Testis (tissue), 2 donors: ENCODE results near the gene SLC16A8.

Experiments
- CTCF ChIP-seq, 3 experiments: fragments of 450-650 bp in 2 of 3; fragments of 200-600 bp in 1 of 3; sonication (generic) in 1 of 3; IDR thresholded peaks; one replicate each; pipeline ENCODE4 v1.5.1; 2016 to 2019; ENCODE audit warnings: antibody characterized with exemption in 3 of 3, mild to moderate bottlenecking in 2 of 3, moderate library complexity in 1 of 3
- POLR2A ChIP-seq: fragments of 450-650 bp; IDR thresholded peaks from one replicate; pipeline ENCODE4 v1.6.1; 2017; ENCODE audit warnings: antibody characterized with exemption, mild to moderate bottlenecking, moderate library complexity

GRCh38 chr22:38131399-38131798, 47.4 kb upstream of the SLC16A8 start:
- TF ChIP-seq POLR2A (no peak), CTCF (IDR thresholded peaks at IDR 0.05) (no peak)
